Keratinocyte (primary cell): Measurements from ENCODE around the gene TRIM23. TPM values are rescaled to one million over a fixed set of nuclear protein-coding genes. Genes with fewer than 3 reads are reported as not detected.

ENCODE experiments used
- DNase-seq: peaks from one replicate; pipeline ENCODE4 v3.0.0-alpha.2; 2011; ENCODE audit warnings: low read depth, missing footprints, low spot score
- FAIRE-seq: peaks from 2 replicates; lab custom pipeline; 2011; peaks lifted over from hg19 to GRCh38; lab: Jason Lieb, UNC
- H2AFZ ChIP-seq: 2 replicates; pipeline ENCODE4 v1.6.0; 2012; ENCODE audit warnings: low read length, control low read depth, inconsistent platforms; ENCODE audit not compliant: control insufficient read depth
- H3K27ac ChIP-seq: 2 replicates; pipeline ENCODE4 v1.5.1; 2011; ENCODE audit warnings: low read length; ENCODE audit not compliant: control insufficient read depth, insufficient read depth
- H3K27me3 ChIP-seq: 3 replicates; pipeline ENCODE4 v1.6.0; 2011; ENCODE audit warnings: low read length; ENCODE audit not compliant: control insufficient read depth, insufficient read depth; ENCODE audit errors: extremely low read depth
- H3K36me3 ChIP-seq, 2 experiments: 2 replicates in 1 of 2; 3 replicates in 1 of 2; pipeline ENCODE4 v1.5.1; 2011; ENCODE audit warnings: low read length in 2 of 2, mild to moderate bottlenecking in 1 of 2; ENCODE audit not compliant: control insufficient read depth in 2 of 2, insufficient read depth in 2 of 2; ENCODE audit errors: extremely low read depth in 1 of 2
- H3K4me1 ChIP-seq: 3 replicates; pipeline ENCODE4 v1.5.1; 2011; ENCODE audit warnings: low read length; ENCODE audit not compliant: control insufficient read depth, insufficient read depth; ENCODE audit errors: extremely low read depth
- H3K4me2 ChIP-seq: 3 replicates; pipeline ENCODE4 v1.6.0; 2011; ENCODE audit warnings: low read depth, low read length; ENCODE audit not compliant: control insufficient read depth, insufficient read depth; ENCODE audit errors: extremely low read depth
- H3K4me3 ChIP-seq, 3 experiments: fragments of 200-600 bp in 1 of 3; sonication (generic) in 1 of 3; 2 replicates in 2 of 3; 3 replicates in 1 of 3; pipeline ENCODE4 v1.5.1; 2011 to 2016; ENCODE audit warnings: low read length in 3 of 3, mild to moderate bottlenecking in 3 of 3, control low read depth in 2 of 3, inconsistent platforms in 1 of 3, low read depth in 1 of 3, mixed read lengths in 1 of 3, mixed run types in 1 of 3, moderate library complexity in 1 of 3; ENCODE audit not compliant: control insufficient read depth in 2 of 3, insufficient read depth in 2 of 3; ENCODE audit errors: extremely low read depth in 1 of 3
- H3K79me2 ChIP-seq: 2 replicates; pipeline ENCODE4 v1.6.0; 2012; ENCODE audit warnings: low read length; ENCODE audit not compliant: control insufficient read depth, insufficient read depth
- H3K9ac ChIP-seq: 3 replicates; pipeline ENCODE4 v1.6.0; 2011; ENCODE audit warnings: low read length; ENCODE audit not compliant: control insufficient read depth, insufficient read depth; ENCODE audit errors: extremely low read depth
- H3K9me1 ChIP-seq: 3 replicates; pipeline ENCODE4 v1.6.0; 2011; ENCODE audit warnings: low read length; ENCODE audit not compliant: control insufficient read depth, insufficient read depth; ENCODE audit errors: extremely low read depth
- H3K9me3 ChIP-seq: 2 replicates; pipeline ENCODE4 v1.5.1; 2012; ENCODE audit warnings: low read depth, low read length; ENCODE audit not compliant: control insufficient read depth
- H4K20me1 ChIP-seq: 3 replicates; pipeline ENCODE4 v1.6.0; 2011; ENCODE audit warnings: low read length; ENCODE audit not compliant: control insufficient read depth, insufficient read depth; ENCODE audit errors: extremely low read depth
- EZH2 ChIP-seq: IDR thresholded peaks from one replicate; pipeline ENCODE4 v1.6.1; 2012; ENCODE audit warnings: inconsistent platforms, mild to moderate bottlenecking, low read length, moderate library complexity
- dilution Hi-C: fragments of 300-500 bp; cut with MboI; formaldehyde crosslinking; loops from one replicate; pipeline ENCODE4 v1.7.0; 2020; ENCODE audit warnings: low sequenced_read_pairs; ENCODE audit not compliant: extremely low pct_ligation_motif_present
- polyA plus RNA-seq, 5 experiments: library from polyadenylated mRNA; depleted of rRNA in 3 of 5; stranded (reverse) in 3 of 5; stranded (forward) in 1 of 5; unstranded in 1 of 5; fragments of >200 nt; gene quantifications; 1 replicate in 1 of 5; 2 replicates in 3 of 5; 3 replicates in 1 of 5; pipeline versions ENCODE4 v1.2.1 to v1.2.3, GENCODE V29; 2011 to 2012; ENCODE audit warnings: missing spikeins in 2 of 5, low read depth in 1 of 5, low replicate concordance in 1 of 5
- TF ChIP-seq, protein P1 (sequence below), 3 experiments: IDR thresholded peaks in 1 of 3; conservative IDR thresholded peaks in 1 of 3; optimal IDR thresholded peaks in 1 of 3; 2 replicates in 2 of 3; 3 replicates in 1 of 3; pipeline versions ENCODE3 to v1.5.1; 2011; ENCODE audit warnings: low read length in 3 of 3, mild to moderate bottlenecking in 3 of 3, moderate library complexity in 2 of 3, control low read depth in 1 of 3, inconsistent platforms in 1 of 3; ENCODE audit not compliant: insufficient read depth in 2 of 3; ENCODE audit errors: extremely low read depth in 1 of 3

TRIM23 gene
- polyA plus RNA-seq, 1 donor (not counting 4 experiments of a cell fraction or from before 2014, with no cell fraction given) = 7.8 TPM

DNA sequence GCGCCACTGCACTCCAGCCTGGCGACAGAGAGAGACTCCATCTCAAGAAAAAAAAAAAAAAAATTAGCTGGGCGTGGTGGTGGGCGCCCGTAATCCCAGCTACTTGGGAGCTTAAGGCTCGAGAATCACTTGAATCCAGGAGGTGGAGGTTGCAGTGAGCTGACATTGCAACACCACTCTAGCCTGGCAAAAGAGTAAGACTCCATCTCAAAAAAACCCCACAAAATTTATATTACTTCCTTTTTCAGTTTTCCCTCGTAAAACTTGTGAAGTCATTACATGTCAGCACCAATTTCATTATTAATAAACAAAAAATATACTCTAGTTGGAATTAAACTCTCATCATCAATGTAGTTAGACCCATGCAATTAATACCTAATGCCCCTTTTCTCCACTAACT lies 44.6 kb upstream of the TRIM23 start:
- Histone ChIP-seq H4K20me1 (no peaks in the 10 kb centered on the region), H2AFZ (no peak overlapping the region), H3K4me2 (no peak overlapping the region), H3K36me3 (peaks cover 5 to 6% of the 10 kb centered on the region in 2 experiments), H3K9me1 (no peaks in the 10 kb centered on the region), H3K4me3 (no peak overlapping the region), H3K27me3 (no peaks in the 10 kb centered on the region), H3K79me2 (no peaks in the 10 kb centered on the region), H3K9me3 (no peaks in the 10 kb centered on the region), H3K27ac (no peak overlapping the region), H3K9ac (no peak overlapping the region), H3K4me1 (peaks cover 3% of the 10 kb centered on the region)
- dilution Hi-C loops = no loop called here
- TF ChIP-seq, protein P1, sequence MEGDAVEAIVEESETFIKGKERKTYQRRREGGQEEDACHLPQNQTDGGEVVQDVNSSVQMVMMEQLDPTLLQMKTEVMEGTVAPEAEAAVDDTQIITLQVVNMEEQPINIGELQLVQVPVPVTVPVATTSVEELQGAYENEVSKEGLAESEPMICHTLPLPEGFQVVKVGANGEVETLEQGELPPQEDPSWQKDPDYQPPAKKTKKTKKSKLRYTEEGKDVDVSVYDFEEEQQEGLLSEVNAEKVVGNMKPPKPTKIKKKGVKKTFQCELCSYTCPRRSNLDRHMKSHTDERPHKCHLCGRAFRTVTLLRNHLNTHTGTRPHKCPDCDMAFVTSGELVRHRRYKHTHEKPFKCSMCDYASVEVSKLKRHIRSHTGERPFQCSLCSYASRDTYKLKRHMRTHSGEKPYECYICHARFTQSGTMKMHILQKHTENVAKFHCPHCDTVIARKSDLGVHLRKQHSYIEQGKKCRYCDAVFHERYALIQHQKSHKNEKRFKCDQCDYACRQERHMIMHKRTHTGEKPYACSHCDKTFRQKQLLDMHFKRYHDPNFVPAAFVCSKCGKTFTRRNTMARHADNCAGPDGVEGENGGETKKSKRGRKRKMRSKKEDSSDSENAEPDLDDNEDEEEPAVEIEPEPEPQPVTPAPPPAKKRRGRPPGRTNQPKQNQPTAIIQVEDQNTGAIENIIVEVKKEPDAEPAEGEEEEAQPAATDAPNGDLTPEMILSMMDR (optimal IDR thresholded peaks at IDR 0.05 in 1 of 3, IDR thresholded peaks at IDR 0.05 in 1 of 3, conservative IDR thresholded peaks at IDR 0.05 in 1 of 3; ENCODE audit: extremely low read depth in 1 of 3, insufficient read depth in 2 of 3, low read length in 3 of 3) = no peak
- no peak for TF ChIP-seq EZH2
- DNase-seq (no peak), FAIRE-seq (no peak)

DNA sequence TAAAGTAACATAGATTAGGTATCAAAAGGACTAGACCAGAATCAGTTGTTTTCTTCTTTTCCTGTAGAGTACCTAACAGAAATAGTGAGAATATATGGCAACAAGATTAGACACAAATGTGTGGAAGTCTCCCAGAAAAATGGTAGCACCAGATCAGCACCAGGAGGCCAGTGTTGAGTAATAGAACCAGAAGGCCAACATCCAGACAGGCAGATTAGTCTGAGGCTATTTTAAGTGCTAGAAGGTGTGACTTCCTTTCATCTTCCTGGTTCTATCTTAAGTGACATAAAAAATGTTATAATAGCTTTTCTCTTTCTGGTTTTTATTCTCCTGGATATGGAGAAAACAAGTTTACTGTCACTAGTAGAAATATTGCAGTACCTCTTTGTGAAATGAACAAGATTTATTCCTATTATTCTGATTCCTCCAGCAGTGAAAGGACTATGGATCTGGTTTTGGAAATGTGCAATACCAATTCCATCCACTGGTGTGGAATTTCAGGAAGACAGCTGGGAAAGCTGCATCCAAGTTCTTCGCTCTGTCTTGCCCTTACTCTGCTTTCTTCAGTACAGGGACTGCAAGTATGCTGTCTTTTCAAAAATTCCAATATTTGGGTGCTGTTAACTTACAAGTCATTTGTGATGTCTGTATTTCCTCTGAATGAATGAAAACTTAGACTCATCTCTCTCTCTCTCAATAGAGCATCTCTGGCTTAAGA lies 39.8 kb upstream of the TRIM23 start:
- Histone ChIP-seq H3K9me1 (no peaks in the 10 kb centered on the region), H3K36me3 (peaks cover 0 to 4% of the 10 kb centered on the region in 2 experiments)
- FAIRE-seq = no peak

More for the DNA sequence above, 39.8 kb upstream of the TRIM23 start:
- Histone ChIP-seq H3K27me3 (no peaks in the 10 kb centered on the region), H3K9ac (no peak overlapping the region), H3K27ac (no peak overlapping the region), H3K9me3 (no peaks in the 10 kb centered on the region), H3K79me2 (no peaks in the 10 kb centered on the region), H3K4me2 (no peak overlapping the region), H3K4me3 (no peak overlapping the region), H3K4me1 (no peaks in the 10 kb centered on the region), H2AFZ (no peak overlapping the region), H4K20me1 (no peaks in the 10 kb centered on the region)
- DNase-seq = no peak
- dilution Hi-C loops = no loop called here
- TF ChIP-seq EZH2 = no peak
- TF ChIP-seq, protein P1 (optimal IDR thresholded peaks at IDR 0.05 in 1 of 3, IDR thresholded peaks at IDR 0.05 in 1 of 3, conservative IDR thresholded peaks at IDR 0.05 in 1 of 3; ENCODE audit: extremely low read depth in 1 of 3, insufficient read depth in 2 of 3, low read length in 3 of 3) = peak; percentile 43 to 60 (median 53)
